Measurements from ENCODE around the gene MYO7A.

Gene MYO7A

GRCh38 chr11:77171254-77171653, 43.2 kb downstream of the MYO7A start:
- no peak for DNase-seq

GRCh38 chr11:77171885-77172665, 44.0 kb downstream of the MYO7A start:
- DNase-seq: no peak

- DNase-seq: no peak
Measured at GRCh38 chr11:77172666-77172982, 44.6 kb downstream of the MYO7A start.

GRCh38 chr11:77173494-77173893, 45.4 kb downstream of the MYO7A start:
- no peak for DNase-seq

GRCh38 chr11:77174559-77174958, 46.5 kb downstream of the MYO7A start:
- no peak for DNase-seq

- DNase-seq: no peak
Measured at GRCh38 chr11:77175021-77175842, 47.2 kb downstream of the MYO7A start.

GRCh38 chr11:77175869-77176539, 48.0 kb downstream of the MYO7A start:
- DNase-seq: no peak

- no peak for DNase-seq
Measured at GRCh38 chr11:77176996-77177395, 49.0 kb downstream of the MYO7A start.

- no peak for DNase-seq
Measured at GRCh38 chr11:77178150-77178549, 50.1 kb downstream of the MYO7A start.

GRCh38 chr11:77179048-77179447, 51.0 kb downstream of the MYO7A start:
- no peak for DNase-seq

- DNase-seq: no peak
Measured at GRCh38 chr11:77179681-77180080, 51.6 kb downstream of the MYO7A start.

GRCh38 chr11:77180346-77180745, 52.3 kb downstream of the MYO7A start:
- no peak for DNase-seq

- DNase-seq: no peak
Measured at GRCh38 chr11:77181226-77181625, 53.2 kb downstream of the MYO7A start.

- no peak for DNase-seq
Measured at GRCh38 chr11:77181799-77182541, 53.9 kb downstream of the MYO7A start.

GRCh38 chr11:77182542-77183430, 54.7 kb downstream of the MYO7A start:
- no peak for DNase-seq

GRCh38 chr11:77183431-77183984, 55.5 kb downstream of the MYO7A start:
- no peak for DNase-seq

GRCh38 chr11:77184136-77184860, 56.3 kb downstream of the MYO7A start:
- no peak for DNase-seq

GRCh38 chr11:77186302-77186701, 58.3 kb downstream of the MYO7A start:
- DNase-seq: no peak

GRCh38 chr11:77187111-77187750, 59.2 kb downstream of the MYO7A start:
- DNase-seq: no peak
